ENCODE data around the gene C11orf97. TPM values are rescaled to one million over a fixed set of nuclear protein-coding genes. Genes with fewer than 3 reads are reported as not detected.

The C11orf97 gene
- total RNA-seq, 1 donor from 2014 or later: not detected

DNA sequence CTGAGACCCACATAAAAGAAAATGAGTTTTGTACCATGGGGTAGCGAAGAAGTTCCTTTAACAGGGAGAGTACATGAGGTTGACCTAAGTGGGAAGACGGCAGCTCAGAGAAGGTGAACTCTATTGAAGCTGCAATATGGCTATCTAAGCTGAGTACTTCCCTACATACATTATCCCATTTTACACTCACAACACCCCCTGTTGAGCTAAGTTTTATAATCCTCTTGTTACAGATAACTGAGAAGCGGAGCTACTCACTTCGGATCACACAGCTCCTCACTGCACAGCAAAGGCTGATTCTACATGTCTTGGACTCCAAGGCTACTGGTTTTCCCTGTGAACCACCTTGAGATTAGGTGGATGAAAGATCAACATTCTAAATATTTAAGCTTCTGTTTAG, 46.7 kb downstream of the C11orf97 start:
- DNase-seq (ENCODE audit: low spot score): no peak
- Mint-ChIP-seq H3K4me1 (ENCODE audit: unreplicated experiment) (peaks cover 18% of the 10 kb centered on the region), H3K27me3 (ENCODE audit: unreplicated experiment) (no peaks in the 10 kb centered on the region), H3K27ac (ENCODE audit: unreplicated experiment) (no peak overlapping the region), H3K9me3 (ENCODE audit: unreplicated experiment) (no peaks in the 10 kb centered on the region), H3K36me3 (ENCODE audit: low read depth, unreplicated experiment) (no peaks in the 10 kb centered on the region), H3K4me3 (ENCODE audit: unreplicated experiment) (no peak overlapping the region)
- TF ChIP-seq, protein P1, sequence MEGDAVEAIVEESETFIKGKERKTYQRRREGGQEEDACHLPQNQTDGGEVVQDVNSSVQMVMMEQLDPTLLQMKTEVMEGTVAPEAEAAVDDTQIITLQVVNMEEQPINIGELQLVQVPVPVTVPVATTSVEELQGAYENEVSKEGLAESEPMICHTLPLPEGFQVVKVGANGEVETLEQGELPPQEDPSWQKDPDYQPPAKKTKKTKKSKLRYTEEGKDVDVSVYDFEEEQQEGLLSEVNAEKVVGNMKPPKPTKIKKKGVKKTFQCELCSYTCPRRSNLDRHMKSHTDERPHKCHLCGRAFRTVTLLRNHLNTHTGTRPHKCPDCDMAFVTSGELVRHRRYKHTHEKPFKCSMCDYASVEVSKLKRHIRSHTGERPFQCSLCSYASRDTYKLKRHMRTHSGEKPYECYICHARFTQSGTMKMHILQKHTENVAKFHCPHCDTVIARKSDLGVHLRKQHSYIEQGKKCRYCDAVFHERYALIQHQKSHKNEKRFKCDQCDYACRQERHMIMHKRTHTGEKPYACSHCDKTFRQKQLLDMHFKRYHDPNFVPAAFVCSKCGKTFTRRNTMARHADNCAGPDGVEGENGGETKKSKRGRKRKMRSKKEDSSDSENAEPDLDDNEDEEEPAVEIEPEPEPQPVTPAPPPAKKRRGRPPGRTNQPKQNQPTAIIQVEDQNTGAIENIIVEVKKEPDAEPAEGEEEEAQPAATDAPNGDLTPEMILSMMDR (IDR thresholded peaks at IDR 0.05; ENCODE audit: unreplicated experiment): no peak

DNA sequence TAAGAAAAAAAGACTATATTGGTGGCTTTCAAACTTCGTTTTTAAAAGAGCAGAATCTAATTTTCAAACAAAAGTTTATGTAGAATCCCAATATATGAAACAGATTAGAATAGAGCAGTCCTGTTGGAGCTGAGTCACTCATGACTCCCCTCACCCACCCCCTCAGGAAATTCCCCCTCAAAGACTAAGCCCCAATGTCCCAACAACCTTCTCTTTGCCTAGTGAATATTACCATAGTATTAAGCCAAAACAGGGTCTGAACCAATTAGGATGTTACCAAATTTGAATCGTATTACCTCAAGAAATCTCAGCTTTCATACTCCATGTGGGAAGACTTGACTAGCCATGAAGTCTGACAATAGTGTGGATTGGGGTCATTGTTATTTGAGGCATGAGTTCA, 47.1 kb downstream of the C11orf97 start:
- H3K36me3 Mint-ChIP-seq (ENCODE audit: low read depth, unreplicated experiment): no peaks in the 10 kb centered on the region
- peaks cover 18% of the 10 kb centered on the region for H3K4me1 Mint-ChIP-seq (ENCODE audit: unreplicated experiment)
- H3K4me3 Mint-ChIP-seq (ENCODE audit: unreplicated experiment): no peak overlapping the region
- no peak overlapping the region for H3K27ac Mint-ChIP-seq (ENCODE audit: unreplicated experiment)
- no peak for DNase-seq (ENCODE audit: low spot score)
- H3K27me3 Mint-ChIP-seq (ENCODE audit: unreplicated experiment): no peaks in the 10 kb centered on the region
- TF ChIP-seq, protein P1 (IDR thresholded peaks at IDR 0.05; ENCODE audit: unreplicated experiment): no peak
- no peaks in the 10 kb centered on the region for H3K9me3 Mint-ChIP-seq (ENCODE audit: unreplicated experiment)

GRCh38 chr11:94560834-94561233, 48.6 kb downstream of the C11orf97 start:
- H3K27ac Mint-ChIP-seq (ENCODE audit: unreplicated experiment): peak overlapping the region; percentile 75
- TF ChIP-seq, protein P1 (IDR thresholded peaks at IDR 0.05; ENCODE audit: unreplicated experiment): no peak
- H3K4me3 Mint-ChIP-seq (ENCODE audit: unreplicated experiment): no peak overlapping the region
- no peak for DNase-seq (ENCODE audit: low spot score)
- H3K36me3 Mint-ChIP-seq (ENCODE audit: low read depth, unreplicated experiment): no peaks in the 10 kb centered on the region
- no peaks in the 10 kb centered on the region for H3K9me3 Mint-ChIP-seq (ENCODE audit: unreplicated experiment)
- H3K4me1 Mint-ChIP-seq (ENCODE audit: unreplicated experiment): peaks cover 18% of the 10 kb centered on the region
- H3K27me3 Mint-ChIP-seq (ENCODE audit: unreplicated experiment): no peaks in the 10 kb centered on the region

DNA sequence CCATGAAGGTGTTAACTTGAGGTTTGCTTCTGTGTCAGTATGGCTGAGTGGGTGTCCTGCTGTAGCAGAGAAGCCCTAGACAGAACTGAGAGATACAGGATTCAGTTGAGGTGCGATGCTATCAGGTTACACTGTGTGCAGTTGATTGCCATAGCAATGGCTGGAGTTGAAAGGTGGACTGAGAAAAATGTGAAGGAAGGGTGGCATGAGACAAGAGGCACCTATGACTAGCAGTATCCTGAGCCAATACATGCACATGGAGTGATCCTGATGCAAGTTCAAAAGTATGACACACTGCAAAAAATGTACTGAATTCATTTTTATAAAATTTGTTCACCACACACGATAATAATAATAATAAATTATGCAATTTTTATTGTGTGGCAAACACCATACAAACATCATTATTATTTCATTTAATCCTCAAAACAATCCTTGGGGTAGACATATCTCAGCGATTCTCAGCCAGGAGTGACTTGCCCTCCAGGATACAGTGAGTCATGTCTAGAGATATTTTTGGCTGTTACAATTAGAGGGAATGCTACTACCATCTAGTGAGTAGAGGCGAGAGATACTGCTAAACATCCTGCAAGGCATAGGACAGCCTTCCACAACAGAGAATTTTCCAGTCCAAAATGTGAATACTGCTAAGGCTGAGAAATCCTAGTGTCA, 51.1 kb downstream of the C11orf97 start:
- H3K9me3 Mint-ChIP-seq (ENCODE audit: unreplicated experiment): no peaks in the 10 kb centered on the region
- peak overlapping the region; percentile 1 for H3K27ac Mint-ChIP-seq (ENCODE audit: unreplicated experiment)
- H3K4me3 Mint-ChIP-seq (ENCODE audit: unreplicated experiment): no peak overlapping the region
- DNase-seq (ENCODE audit: low spot score): no peak
- peaks cover 18% of the 10 kb centered on the region for H3K4me1 Mint-ChIP-seq (ENCODE audit: unreplicated experiment)
- TF ChIP-seq, protein P1 (IDR thresholded peaks at IDR 0.05; ENCODE audit: unreplicated experiment): no peak
- H3K27me3 Mint-ChIP-seq (ENCODE audit: unreplicated experiment): no peaks in the 10 kb centered on the region
- no peaks in the 10 kb centered on the region for H3K36me3 Mint-ChIP-seq (ENCODE audit: low read depth, unreplicated experiment)

DNA sequence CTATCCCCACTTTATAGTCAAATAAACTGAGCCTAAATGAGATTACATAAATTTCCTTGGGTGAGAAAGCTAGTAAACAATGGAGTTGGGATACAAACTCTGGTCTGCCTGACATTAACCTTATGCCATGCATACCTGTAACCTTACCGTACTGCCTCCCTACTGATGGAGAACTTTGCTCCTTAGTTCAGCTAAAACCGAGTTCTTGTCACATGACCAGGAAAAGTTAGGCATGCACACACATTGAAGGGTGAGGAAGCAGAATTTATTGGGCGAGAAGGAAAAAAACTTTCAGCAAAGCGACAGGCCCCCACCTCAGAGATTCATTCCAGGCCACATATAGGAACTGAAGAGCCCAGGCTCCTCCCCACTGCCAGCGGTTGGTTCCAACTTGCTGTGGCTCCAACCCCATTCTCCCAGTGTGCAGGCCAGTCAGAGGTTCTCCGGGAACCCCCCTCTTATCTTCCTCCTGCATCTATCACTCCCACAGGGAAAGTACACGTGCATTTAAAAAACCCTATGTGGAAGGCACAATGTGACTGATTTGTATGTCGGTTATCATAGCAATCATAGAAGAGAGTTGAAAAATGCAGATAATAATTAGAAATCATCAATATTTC, 51.7 kb downstream of the C11orf97 start:
- H3K4me3 Mint-ChIP-seq (ENCODE audit: unreplicated experiment): no peak overlapping the region
- no peaks in the 10 kb centered on the region for H3K9me3 Mint-ChIP-seq (ENCODE audit: unreplicated experiment)
- TF ChIP-seq, protein P1 (IDR thresholded peaks at IDR 0.05; ENCODE audit: unreplicated experiment): no peak
- no peaks in the 10 kb centered on the region for H3K36me3 Mint-ChIP-seq (ENCODE audit: low read depth, unreplicated experiment)
- peaks cover 18% of the 10 kb centered on the region for H3K4me1 Mint-ChIP-seq (ENCODE audit: unreplicated experiment)
- no peak for DNase-seq (ENCODE audit: low spot score)
- H3K27ac Mint-ChIP-seq (ENCODE audit: unreplicated experiment): no peak overlapping the region
- H3K27me3 Mint-ChIP-seq (ENCODE audit: unreplicated experiment): no peaks in the 10 kb centered on the region
